Type B pancreatic cell (in vitro differentiated cells): ENCODE data around the gene SYT3. TPM values are rescaled to one million over a fixed set of nuclear protein-coding genes. Genes with fewer than 3 reads are reported as not detected.

Source experiments
- DNase-seq: peaks from one replicate; pipeline ENCODE4 v3.0.0; 2021; ENCODE audit warnings: mixed read lengths; ENCODE audit not compliant: unreplicated experiment; ENCODE audit errors: extremely low spot score
- H3K27ac Mint-ChIP-seq: 2 replicates; pipeline ENCODE4 v1.8.0; 2021; ENCODE audit warnings: mild to moderate bottlenecking, mixed read lengths
- H3K27me3 Mint-ChIP-seq: 2 replicates; pipeline ENCODE4 v1.8.0; 2021; ENCODE audit warnings: mixed read lengths
- H3K36me3 Mint-ChIP-seq: 2 replicates; pipeline ENCODE4 v1.8.0; 2021; ENCODE audit warnings: mixed read lengths
- H3K4me1 Mint-ChIP-seq: one replicate; pipeline ENCODE4 v1.8.0; 2021; ENCODE audit warnings: mixed read lengths; ENCODE audit not compliant: unreplicated experiment
- H3K4me3 Mint-ChIP-seq: 2 replicates; pipeline ENCODE4 v1.8.0; 2021; ENCODE audit warnings: mild to moderate bottlenecking, mixed read lengths
- H3K9me3 Mint-ChIP-seq: 2 replicates; pipeline ENCODE4 v1.8.0; 2021; ENCODE audit warnings: mixed read lengths
- CTCF ChIP-seq: fragments of 200-600 bp; sonication (generic); conservative IDR thresholded peaks from 2 replicates; pipeline ENCODE4 v1.5.0; 2021; ENCODE audit warnings: antibody characterized with exemption, mild to moderate bottlenecking
- total RNA-seq: library from RNA; stranded (reverse); gene quantifications from 2 replicates; pipeline ENCODE4 v1.2.1, GENCODE V29; 2021; ENCODE audit warnings: low replicate concordance

The SYT3 gene
- total RNA-seq, 1 donor from 2014 or later, result 0.68 TPM

GRCh38 chr19:50657222-50657669 is 17.6 kb upstream of the SYT3 start:
- Mint-ChIP-seq H3K36me3 (no peaks in the 10 kb centered on the region), H3K27ac (peak overlapping the region; percentile 96), H3K4me3 (peak overlapping the region; percentile 98), H3K4me1 (peaks cover 9% of the 10 kb centered on the region), H3K27me3 (peaks cover 79% of the 10 kb centered on the region), H3K9me3 (peaks cover 4% of the 10 kb centered on the region)
- no peak for DNase-seq
- TF ChIP-seq CTCF, result no peak

DNA sequence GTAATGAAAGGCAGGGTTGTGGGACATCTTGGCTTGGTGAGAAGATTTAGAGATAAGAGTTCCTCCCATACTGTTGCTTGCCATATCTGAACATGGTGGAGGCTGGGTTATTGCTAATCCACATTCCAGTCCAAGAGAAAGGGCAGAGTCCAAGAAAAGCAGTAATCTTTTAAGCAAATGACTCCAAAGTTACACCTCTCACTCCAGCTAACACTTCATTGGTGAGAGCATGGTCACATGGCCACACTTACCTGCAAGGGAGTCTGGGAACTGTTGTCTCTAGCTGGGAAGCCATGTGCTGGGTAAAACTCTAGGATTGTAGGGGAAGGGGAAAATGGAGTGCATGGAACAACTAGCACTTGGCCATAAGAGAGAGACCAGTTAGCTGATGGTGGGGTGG is 15.2 kb upstream of the SYT3 start:
- H3K27me3 Mint-ChIP-seq, result peaks cover 68% of the 10 kb centered on the region

DNA sequence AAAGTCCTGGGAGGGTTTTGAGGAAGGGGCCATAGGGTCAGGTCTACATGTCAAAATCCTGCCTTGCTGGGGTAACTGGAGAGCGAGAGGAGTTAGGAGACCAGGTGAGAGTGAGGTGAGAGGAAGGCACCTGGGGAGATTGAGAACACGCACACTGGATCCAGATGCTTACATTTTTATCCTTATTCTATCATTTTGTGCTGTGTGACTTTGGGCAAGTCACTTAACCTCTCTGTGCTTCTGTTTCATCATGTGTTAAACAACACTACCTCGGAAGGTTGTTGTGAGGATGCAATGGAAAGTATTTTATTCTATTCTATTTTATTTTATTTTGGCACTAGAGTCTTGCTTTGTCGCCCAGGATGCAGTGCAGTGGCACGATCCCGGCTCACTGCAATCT is 13.0 kb upstream of the SYT3 start:
- no peak overlapping the region for H3K27ac Mint-ChIP-seq
- no peaks in the 10 kb centered on the region for H3K36me3 Mint-ChIP-seq
- H3K9me3 Mint-ChIP-seq, result peaks cover 4% of the 10 kb centered on the region

More for the DNA sequence above, 15.2 kb upstream of the SYT3 start:
- Mint-ChIP-seq H3K4me3 (peak overlapping the region; percentile 12), H3K9me3 (peaks cover 4% of the 10 kb centered on the region), H3K27ac (no peak overlapping the region), H3K4me1 (peaks cover 9% of the 10 kb centered on the region), H3K36me3 (no peaks in the 10 kb centered on the region)
- no peak for TF ChIP-seq CTCF
- DNase-seq, result no peak

DNA sequence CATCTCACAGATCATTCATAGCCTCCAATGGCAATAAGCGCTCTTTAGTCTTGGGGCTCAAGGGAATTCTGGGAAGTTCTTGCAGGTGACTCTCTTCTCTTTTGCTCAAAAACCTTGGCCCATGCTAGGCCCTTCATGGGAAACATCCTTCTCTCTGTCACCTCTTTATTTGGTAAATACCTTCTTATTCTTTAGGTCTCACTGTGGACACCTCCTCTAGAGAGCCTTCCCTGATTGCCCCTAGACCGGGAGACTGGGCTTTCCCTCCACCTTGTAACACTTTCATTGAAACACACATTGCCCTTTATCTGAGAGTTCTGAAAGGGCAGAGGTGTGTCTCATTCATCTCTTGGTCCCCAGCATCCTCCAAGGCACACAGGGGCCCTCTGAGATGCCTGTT is 11.5 kb upstream of the SYT3 start:
- peaks cover 4% of the 10 kb centered on the region for H3K9me3 Mint-ChIP-seq
- H3K27me3 Mint-ChIP-seq, result peaks cover 52% of the 10 kb centered on the region
- H3K4me1 Mint-ChIP-seq, result no peaks in the 10 kb centered on the region
- H3K36me3 Mint-ChIP-seq, result no peaks in the 10 kb centered on the region
- no peak overlapping the region for H3K27ac Mint-ChIP-seq
- DNase-seq, result no peak
- no peak for TF ChIP-seq CTCF
- H3K4me3 Mint-ChIP-seq, result no peak overlapping the region

More for the DNA sequence above, 13.0 kb upstream of the SYT3 start:
- Mint-ChIP-seq H3K27me3 (peaks cover 63% of the 10 kb centered on the region), H3K4me1 (peaks cover 2% of the 10 kb centered on the region), H3K4me3 (no peak overlapping the region)
- DNase-seq, result no peak
- TF ChIP-seq CTCF, result no peak

- no peak for TF ChIP-seq CTCF
- no peak within 1 kb of the TSS for H3K4me3 Mint-ChIP-seq
Measured at GRCh38 chr19:50649433-50650391, 10.0 kb upstream of the SYT3 start, which contains the start of gene C19orf81. TSS of gene C19orf81 (plus strand) at chr19:50649445. CDS start at chr19:50649445, 0 bp downstream.

More at GRCh38 chr19:50649433-50650391, 10.0 kb upstream of the SYT3 start, which contains the start of gene C19orf81:
- peaks cover under 1% of the 10 kb centered on the region for H3K9me3 Mint-ChIP-seq
- DNase-seq, result no peak
- H3K36me3 Mint-ChIP-seq, result no peaks in the 10 kb centered on the region
- H3K27me3 Mint-ChIP-seq, result peaks cover 40% of the 10 kb centered on the region
- H3K4me1 Mint-ChIP-seq, result no peaks in the 10 kb centered on the region
- no peak within 1 kb of the TSS for H3K27ac Mint-ChIP-seq
